Mammary epithelial cell (primary cell): ENCODE measurements around the gene ABTB2.

Experiments
- CTCF ChIP-seq, 2 donors: IDR thresholded peaks in 1 of 2; conservative IDR thresholded peaks in 1 of 2; 2 replicates each; pipeline ENCODE4 v1.5.1; 2011 to 2012; ENCODE audit warnings: inconsistent platforms in 2 of 2, low read length in 2 of 2, mild to moderate bottlenecking in 2 of 2, control low read depth in 1 of 2, low read depth in 1 of 2; ENCODE audit not compliant: insufficient read depth in 1 of 2; ENCODE audit errors: extremely low read depth in 1 of 2
- EZH2 ChIP-seq: IDR thresholded peaks from 2 replicates; pipeline ENCODE4 v1.6.1; 2012; ENCODE audit warnings: low read length, inconsistent platforms, borderline replicate concordance

- TF ChIP-seq CTCF (conservative IDR thresholded peaks at IDR 0.05 in 1 of 2, IDR thresholded peaks at IDR 0.05 in 1 of 2; ENCODE audit: extremely low read depth in 1 of 2, insufficient read depth in 1 of 2, low read depth in 1 of 2, low read length in 2 of 2) (no peak), EZH2 (no peak)
Observed at GRCh38 chr11:34267013-34267412, 90.8 kb downstream of the ABTB2 start.
